Measurements from ENCODE around the gene GRHL3. TPM values are rescaled to one million over a fixed set of nuclear protein-coding genes. Genes with fewer than 3 reads are reported as not detected.

Gene GRHL3
- total and polyA plus RNA-seq, 10 of the 15 experiments (the other 5 are each of a cell fraction or from before 2014, with no cell fraction given): 0.07 to 0.87 (median 0.34) TPM

DNA sequence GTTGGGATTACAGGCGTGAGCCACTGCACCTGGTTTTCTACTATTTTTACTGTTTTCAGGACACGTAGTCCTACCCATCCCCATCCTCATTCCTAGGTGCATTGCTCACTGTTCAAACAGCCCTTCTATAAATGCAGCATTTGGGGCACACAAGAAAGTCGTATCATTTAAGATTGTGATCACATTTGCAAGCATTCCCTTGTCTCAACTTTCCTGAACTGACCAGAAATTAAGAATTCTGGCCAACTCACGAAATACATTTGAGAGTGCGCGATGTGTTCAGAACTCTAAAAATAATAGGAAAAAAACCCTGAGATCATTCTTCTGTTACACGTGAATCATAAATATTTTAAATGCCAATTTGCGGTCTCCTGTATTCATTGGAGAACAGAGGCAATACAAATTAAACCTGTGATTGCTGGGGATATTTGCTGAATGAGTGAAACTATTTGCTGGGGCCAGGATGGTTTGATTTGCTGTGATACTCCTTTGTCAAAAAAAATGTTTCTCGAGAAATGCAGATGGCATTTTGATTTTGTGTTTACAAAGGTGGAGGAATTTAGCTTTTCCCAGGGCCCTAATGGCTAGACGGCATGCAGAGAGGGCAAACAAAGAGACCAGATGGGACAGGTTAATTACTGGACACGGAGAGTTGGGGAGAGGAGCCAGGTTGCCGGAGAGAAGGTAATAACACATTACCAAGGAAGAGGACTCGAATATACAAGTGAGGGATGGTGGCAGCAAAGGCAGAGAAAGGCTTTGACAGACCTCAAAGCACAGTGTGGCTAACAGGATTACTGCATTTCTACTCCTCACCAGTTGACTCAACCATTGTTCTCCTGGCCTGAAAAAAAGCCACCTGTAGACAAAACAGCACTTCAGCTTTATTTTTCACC lies 56.0 kb downstream of the GRHL3 start:
- Histone ChIP-seq H3K9ac (ENCODE audit: control insufficient read depth, insufficient read depth, low read length) (no peak overlapping the region), H3K4me1 (ENCODE audit: control insufficient read depth, insufficient read depth, low read length) (peaks cover 12% of the 10 kb centered on the region), H3K27me3 (replicated peaks in 1 of 2; ENCODE audit: control insufficient read depth in 2 of 2, insufficient read depth in 2 of 2, low read length in 1 of 2) (no peaks in the 10 kb centered on the region; a peak in 1 of 4 replicates), H3K79me2 (ENCODE audit: control insufficient read depth, insufficient read depth, low read length) (no peaks in the 10 kb centered on the region), H3K4me3 (no peak overlapping the region), H3K4me2 (ENCODE audit: control insufficient read depth, insufficient read depth) (no peak overlapping the region), H4K20me1 (ENCODE audit: control insufficient read depth, insufficient read depth) (no peaks in the 10 kb centered on the region), H3K27ac (ENCODE audit: control insufficient read depth, insufficient read depth) (no peak overlapping the region), H2AFZ (ENCODE audit: control insufficient read depth, low read depth, low read length) (no peak overlapping the region), H3K36me3 (ENCODE audit: control insufficient read depth in 2 of 2, insufficient read depth in 2 of 2, low read length in 1 of 2) (no peaks in the 10 kb centered on the region), H3K9me3 (replicated peaks; ENCODE audit: control insufficient read depth, insufficient read depth, low read length) (no peaks in the 10 kb centered on the region)
- FAIRE-seq: no peak
- WGBS (ENCODE audit: insufficient coverage, insufficient replicate concordance, low lambda C conversion rate, missing lambda C conversion rate): 73% methylated on average over 13 of the region's 13 CpGs
- BruUV-seq (replicated peaks): no TSS peak
- CTCF ChIA-PET: interaction anchor here (0.6 kb wide), 1 partner anchor 225 kb away, joined by 4 read pairs; no protein-coding TSS in a partner anchor
- intact Hi-C loops (cut with micrococcal nuclease; ENCODE audit: unreplicated experiment) (no loop called here), in situ Hi-C loops (cut with MboI) (no loop called here)
- ATAC-seq: no peak
- SMC1A ChIA-PET (ENCODE audit: uncharacterized antibody, unreplicated experiment): interaction anchor here (2.6 kb wide), 1 partner anchor 17 kb away, joined by 9 read pairs; no protein-coding TSS in a partner anchor
- RAD21 ChIA-PET (ENCODE audit: unreplicated experiment): no interaction called here
- DNase-seq (ENCODE audit: low read depth, low spot score): no peak
- POLR2A ChIA-PET: no interaction called here
- TF ChIP-seq E2F8 (IDR thresholded peaks at IDR 0.05; ENCODE audit: low read depth, partially characterized antibody) (no peak), BCL11A (IDR thresholded peaks at IDR 0.05; ENCODE audit: low read depth, low read length) (no peak), GATAD2B (conservative IDR thresholded peaks at IDR 0.05; ENCODE audit: low read depth) (no peak), ATF7 (IDR thresholded peaks at IDR 0.05; ENCODE audit: low read depth) (no peak), STAT3 (IDR thresholded peaks at IDR 0.05; ENCODE audit: low read depth, low read length) (no peak), PML (IDR thresholded peaks at IDR 0.05; ENCODE audit: low read length) (no peak), CHD1 (IDR thresholded peaks at IDR 0.05; ENCODE audit: low read depth, low read length) (no peak), ZNF24 (IDR thresholded peaks at IDR 0.05) (no peak), ELK1 (IDR thresholded peaks at IDR 0.05; ENCODE audit: low read depth, low read length) (no peak)
- TF ChIP-seq, protein P1, sequence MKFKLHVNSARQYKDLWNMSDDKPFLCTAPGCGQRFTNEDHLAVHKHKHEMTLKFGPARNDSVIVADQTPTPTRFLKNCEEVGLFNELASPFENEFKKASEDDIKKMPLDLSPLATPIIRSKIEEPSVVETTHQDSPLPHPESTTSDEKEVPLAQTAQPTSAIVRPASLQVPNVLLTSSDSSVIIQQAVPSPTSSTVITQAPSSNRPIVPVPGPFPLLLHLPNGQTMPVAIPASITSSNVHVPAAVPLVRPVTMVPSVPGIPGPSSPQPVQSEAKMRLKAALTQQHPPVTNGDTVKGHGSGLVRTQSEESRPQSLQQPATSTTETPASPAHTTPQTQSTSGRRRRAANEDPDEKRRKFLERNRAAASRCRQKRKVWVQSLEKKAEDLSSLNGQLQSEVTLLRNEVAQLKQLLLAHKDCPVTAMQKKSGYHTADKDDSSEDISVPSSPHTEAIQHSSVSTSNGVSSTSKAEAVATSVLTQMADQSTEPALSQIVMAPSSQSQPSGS (IDR thresholded peaks at IDR 0.05; ENCODE audit: low read length): no peak
- TF ChIP-seq, protein P2, sequence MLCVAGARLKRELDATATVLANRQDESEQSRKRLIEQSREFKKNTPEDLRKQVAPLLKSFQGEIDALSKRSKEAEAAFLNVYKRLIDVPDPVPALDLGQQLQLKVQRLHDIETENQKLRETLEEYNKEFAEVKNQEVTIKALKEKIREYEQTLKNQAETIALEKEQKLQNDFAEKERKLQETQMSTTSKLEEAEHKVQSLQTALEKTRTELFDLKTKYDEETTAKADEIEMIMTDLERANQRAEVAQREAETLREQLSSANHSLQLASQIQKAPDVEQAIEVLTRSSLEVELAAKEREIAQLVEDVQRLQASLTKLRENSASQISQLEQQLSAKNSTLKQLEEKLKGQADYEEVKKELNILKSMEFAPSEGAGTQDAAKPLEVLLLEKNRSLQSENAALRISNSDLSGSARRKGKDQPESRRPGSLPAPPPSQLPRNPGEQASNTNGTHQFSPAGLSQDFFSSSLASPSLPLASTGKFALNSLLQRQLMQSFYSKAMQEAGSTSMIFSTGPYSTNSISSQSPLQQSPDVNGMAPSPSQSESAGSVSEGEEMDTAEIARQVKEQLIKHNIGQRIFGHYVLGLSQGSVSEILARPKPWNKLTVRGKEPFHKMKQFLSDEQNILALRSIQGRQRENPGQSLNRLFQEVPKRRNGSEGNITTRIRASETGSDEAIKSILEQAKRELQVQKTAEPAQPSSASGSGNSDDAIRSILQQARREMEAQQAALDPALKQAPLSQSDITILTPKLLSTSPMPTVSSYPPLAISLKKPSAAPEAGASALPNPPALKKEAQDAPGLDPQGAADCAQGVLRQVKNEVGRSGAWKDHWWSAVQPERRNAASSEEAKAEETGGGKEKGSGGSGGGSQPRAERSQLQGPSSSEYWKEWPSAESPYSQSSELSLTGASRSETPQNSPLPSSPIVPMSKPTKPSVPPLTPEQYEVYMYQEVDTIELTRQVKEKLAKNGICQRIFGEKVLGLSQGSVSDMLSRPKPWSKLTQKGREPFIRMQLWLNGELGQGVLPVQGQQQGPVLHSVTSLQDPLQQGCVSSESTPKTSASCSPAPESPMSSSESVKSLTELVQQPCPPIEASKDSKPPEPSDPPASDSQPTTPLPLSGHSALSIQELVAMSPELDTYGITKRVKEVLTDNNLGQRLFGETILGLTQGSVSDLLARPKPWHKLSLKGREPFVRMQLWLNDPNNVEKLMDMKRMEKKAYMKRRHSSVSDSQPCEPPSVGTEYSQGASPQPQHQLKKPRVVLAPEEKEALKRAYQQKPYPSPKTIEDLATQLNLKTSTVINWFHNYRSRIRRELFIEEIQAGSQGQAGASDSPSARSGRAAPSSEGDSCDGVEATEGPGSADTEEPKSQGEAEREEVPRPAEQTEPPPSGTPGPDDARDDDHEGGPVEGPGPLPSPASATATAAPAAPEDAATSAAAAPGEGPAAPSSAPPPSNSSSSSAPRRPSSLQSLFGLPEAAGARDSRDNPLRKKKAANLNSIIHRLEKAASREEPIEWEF (IDR thresholded peaks at IDR 0.05; ENCODE audit: insufficient replicate concordance, low read depth, low read length): no peak
